ENCODE measurements around the gene CATSPER2. TPM values are rescaled to one million over a fixed set of nuclear protein-coding genes. Genes with fewer than 3 reads are reported as not detected.
"Not testable (repeated sequence)": the region's sequence is repeated elsewhere in the genome, so short reads cannot be mapped to it uniquely, and the experiment has no call there.

Gene CATSPER2
- total RNA-seq, result 3.3 TPM
- long read RNA-seq, result 0 reads

- DNase-seq, result no peak
- Histone ChIP-seq H3K4me1 (no peaks in the 10 kb centered on the region), H3K27me3 (no peaks in the 10 kb centered on the region), H3K36me3 (no peaks in the 10 kb centered on the region), H3K4me3 (no peak within 1 kb of the TSS), H3K9me3 (no peaks in the 10 kb centered on the region), H3K27ac (no peak within 1 kb of the TSS)
- ATAC-seq, result peak; percentile 55
- intact Hi-C loops (cut with DNase I), result no loop called here
- no peak for TF ChIP-seq CTCF (IDR thresholded peaks at IDR 0.05)
Measured at GRCh38 chr15:43648649-43649429, at the start of gene CATSPER2. Gene CATSPER2 (minus strand): TSS chr15:43648844. CDS start chr15:43648061, 783 bp downstream.

DNA sequence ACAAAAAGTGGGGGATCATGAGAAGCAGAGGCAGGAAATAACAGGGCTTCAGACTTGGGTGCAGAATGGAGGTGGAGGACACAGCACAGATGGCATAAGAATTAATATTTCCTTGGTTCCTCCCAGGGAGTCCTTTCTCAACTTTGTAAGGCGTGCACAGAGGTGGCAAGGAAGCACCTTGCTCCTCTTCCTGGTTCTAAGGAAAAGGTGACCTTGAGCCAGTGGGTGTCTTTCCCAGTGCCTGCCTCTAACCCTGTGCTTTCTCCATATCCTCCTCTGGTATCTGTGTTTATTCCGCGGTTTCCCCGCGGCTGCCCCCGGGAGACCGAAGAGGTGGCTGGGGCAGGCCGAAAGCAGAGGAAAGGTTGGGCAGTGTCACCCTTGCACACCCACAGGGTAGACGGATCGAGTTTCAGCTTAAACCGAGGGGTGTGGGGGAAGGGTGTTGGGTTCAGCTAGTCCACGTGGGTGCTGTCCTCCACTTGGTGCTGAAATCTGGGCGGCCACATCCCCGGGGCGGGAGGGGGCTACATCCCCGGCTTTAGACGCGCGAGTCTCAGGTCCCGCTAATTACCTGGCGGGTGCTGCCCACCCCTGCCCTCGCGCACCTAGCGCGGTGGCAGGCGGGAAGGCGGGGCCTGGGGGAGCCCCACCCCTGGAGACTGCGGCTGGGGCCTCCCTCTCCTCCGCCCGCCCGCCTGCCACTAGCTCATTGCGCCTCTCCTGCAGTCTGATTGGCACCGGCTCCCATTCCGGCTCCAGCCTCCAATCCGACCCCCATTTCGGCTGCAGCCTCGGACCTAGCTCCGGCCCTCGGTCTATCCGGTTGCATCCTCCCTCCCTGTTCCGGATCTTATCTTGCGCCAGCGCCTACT, 44.7 kb upstream of the CATSPER2 start, which contains the start of gene CKMT1A:
CKMT1A (plus strand) TSS at position 712 of the 875 bp plus-strand sequence. CDS start 192 bp downstream, outside the sequence.
- H3K4me3 ChIP-seq; H3K27ac ChIP-seq; H3K36me3 ChIP-seq; DNase-seq; intact Hi-C loops (cut with DNase I); H3K27me3 ChIP-seq; H3K4me1 ChIP-seq; H3K9me3 ChIP-seq: not testable (repeated sequence)
- peak; percentile 60 for ATAC-seq

- DNase-seq; H3K36me3 ChIP-seq; ATAC-seq; intact Hi-C loops (cut with DNase I); H3K9me3 ChIP-seq; H3K4me1 ChIP-seq; H3K27me3 ChIP-seq; H3K4me3 ChIP-seq; H3K27ac ChIP-seq: not testable (repeated sequence)
Measured at GRCh38 chr15:43692679-43693078, 44.0 kb upstream of the CATSPER2 start.

GRCh38 chr15:43689604-43690301, 41.1 kb upstream of the CATSPER2 start:
- H3K4me1 ChIP-seq; H3K36me3 ChIP-seq; H3K27me3 ChIP-seq; H3K9me3 ChIP-seq; DNase-seq; intact Hi-C loops (cut with DNase I); H3K4me3 ChIP-seq; H3K27ac ChIP-seq: not testable (repeated sequence)
- ATAC-seq, result peak; percentile 99

DNA sequence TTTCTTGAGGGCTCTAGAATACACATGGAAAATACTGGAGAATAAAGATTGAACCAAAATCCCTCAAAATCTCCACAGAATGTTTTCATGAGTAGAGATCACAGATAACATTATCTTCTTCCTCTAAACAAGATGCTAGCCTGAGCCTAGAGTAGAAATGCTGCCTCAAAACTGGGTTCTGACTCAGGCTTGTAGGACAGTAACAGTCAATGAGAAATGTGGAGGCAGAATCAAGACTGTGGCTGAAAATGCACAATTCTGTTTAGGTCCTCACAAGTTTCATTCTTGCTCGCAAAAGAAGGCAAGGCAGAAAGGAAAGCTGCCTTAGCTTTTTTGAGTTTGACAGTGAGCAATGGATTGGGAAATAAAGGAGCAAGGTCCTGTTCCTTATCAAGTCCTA, 25.5 kb upstream of the CATSPER2 start:
- ATAC-seq; H3K36me3 ChIP-seq; DNase-seq; intact Hi-C loops (cut with DNase I); H3K4me3 ChIP-seq; H3K9me3 ChIP-seq; H3K4me1 ChIP-seq; H3K27me3 ChIP-seq; H3K27ac ChIP-seq: not testable (repeated sequence)

DNA sequence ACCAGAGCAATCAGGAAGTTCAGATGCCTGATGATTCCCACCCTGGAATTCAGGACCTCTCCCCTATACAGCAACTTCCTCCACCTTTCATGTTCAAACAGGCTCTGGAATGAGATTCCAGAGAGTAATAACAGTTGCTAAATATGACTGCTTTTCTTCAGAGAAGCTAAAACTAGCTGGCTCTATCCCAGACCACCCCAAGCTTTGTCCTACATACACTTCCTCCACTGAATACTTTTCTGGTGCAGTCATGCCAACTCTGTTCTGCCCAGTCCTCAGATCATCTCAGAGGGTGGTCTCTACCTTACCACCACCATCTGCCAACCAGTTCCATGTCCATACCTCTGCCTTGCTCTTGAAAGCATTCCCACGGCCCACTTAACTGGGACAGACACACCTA, 17.5 kb upstream of the CATSPER2 start:
- intact Hi-C loops (cut with DNase I); H3K27me3 ChIP-seq; ATAC-seq; H3K36me3 ChIP-seq; H3K4me3 ChIP-seq; DNase-seq; H3K4me1 ChIP-seq; H3K9me3 ChIP-seq; H3K27ac ChIP-seq: not testable (repeated sequence)

DNA sequence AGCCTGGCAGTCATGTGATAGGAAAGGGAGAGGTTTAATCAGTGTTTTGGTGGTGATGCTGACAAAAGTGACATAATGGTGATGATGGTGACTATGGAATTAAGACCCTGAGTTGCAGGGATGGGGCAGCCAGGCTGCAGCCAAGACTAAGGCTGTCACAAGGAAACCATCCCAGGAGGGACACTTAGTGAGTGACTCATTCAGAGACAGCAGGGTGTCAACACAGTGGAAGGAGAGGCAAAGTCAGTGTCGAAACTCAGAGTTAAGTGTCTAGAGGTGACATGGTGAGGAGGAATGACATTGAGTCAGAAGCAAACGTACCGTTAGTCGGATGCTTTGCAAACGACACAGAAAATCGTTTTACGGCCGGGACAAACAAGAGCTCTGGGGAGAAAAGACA, 14.7 kb upstream of the CATSPER2 start:
- H3K4me1 ChIP-seq; ATAC-seq; H3K27me3 ChIP-seq; H3K36me3 ChIP-seq; H3K4me3 ChIP-seq; H3K27ac ChIP-seq; DNase-seq; H3K9me3 ChIP-seq; intact Hi-C loops (cut with DNase I): not testable (repeated sequence)

DNA sequence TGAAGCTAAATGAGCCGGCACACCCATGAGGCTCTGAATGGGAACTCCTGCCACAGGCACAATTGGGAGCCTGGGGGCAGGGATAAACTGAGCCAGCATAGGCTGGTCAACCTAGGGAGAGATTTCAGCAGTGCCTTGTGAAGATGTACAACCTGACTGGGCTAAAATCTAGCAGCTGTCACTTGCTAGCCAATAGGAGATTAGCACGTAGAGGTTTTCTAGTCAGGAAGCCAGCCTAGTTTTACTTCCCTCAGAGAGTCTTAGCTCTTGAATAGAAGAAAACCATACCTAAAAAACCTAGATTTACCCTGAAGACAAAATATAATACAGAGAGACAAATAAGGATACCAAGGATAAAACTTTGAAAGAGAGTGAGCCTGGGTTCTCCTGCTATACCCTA, 13.6 kb upstream of the CATSPER2 start:
- intact Hi-C loops (cut with DNase I); ATAC-seq; H3K4me3 ChIP-seq; H3K4me1 ChIP-seq; H3K27ac ChIP-seq; H3K36me3 ChIP-seq; H3K27me3 ChIP-seq; H3K9me3 ChIP-seq; DNase-seq: not testable (repeated sequence)

- H3K4me3 ChIP-seq; DNase-seq; H3K27ac ChIP-seq; ATAC-seq; H3K27me3 ChIP-seq; intact Hi-C loops (cut with DNase I); H3K9me3 ChIP-seq; H3K4me1 ChIP-seq; H3K36me3 ChIP-seq: not testable (repeated sequence)
Measured at GRCh38 chr15:43659727-43660126, 11.1 kb upstream of the CATSPER2 start.

- intact Hi-C loops (cut with DNase I); H3K4me3 ChIP-seq; H3K9me3 ChIP-seq; H3K27ac ChIP-seq; H3K4me1 ChIP-seq; H3K27me3 ChIP-seq; H3K36me3 ChIP-seq; DNase-seq: not testable (repeated sequence)
- ATAC-seq, result peak; percentile 40
Measured at GRCh38 chr15:43649430-43649926, 834 bp upstream of the CATSPER2 start.

DNA sequence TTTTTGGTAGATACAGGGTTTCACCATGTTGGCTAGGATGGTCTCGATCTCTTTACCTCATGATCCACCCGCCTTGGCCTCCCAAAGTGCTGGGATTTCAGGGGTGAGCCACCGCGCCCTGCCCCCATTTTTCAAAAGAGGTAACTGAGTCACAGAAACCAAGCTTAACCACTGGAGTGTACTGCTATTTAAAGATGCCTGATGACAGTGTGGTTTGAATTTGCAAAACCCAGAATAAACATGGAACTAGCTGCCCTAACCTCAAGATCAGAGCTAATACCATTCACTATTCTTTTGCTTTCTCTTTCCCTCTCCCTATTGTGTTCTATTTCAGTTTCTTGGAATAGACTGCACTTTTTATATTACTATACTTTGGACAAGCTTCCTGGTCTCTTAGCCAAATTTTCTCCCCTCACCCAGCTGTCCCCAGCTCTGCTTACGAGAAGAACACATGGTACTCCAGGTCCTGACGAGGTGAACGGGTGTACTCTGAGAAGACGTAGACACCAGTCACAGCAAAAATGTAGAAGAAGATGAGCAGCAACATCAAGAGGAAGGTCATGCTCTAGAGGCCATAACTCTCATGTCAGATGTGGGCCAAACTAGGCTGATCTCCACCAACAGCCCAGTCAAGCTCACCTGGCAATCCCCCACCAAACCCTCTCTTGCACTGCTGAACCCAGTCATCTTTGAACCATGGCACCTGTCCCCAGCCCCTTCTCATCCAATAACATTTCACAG, 10.0 kb downstream of the CATSPER2 start:
- ATAC-seq, result not testable (repeated sequence)

GRCh38 chr15:43626937-43627336, 21.7 kb downstream of the CATSPER2 start:
- H3K27ac ChIP-seq; ATAC-seq; H3K4me1 ChIP-seq; H3K27me3 ChIP-seq; DNase-seq; H3K36me3 ChIP-seq; H3K4me3 ChIP-seq; H3K9me3 ChIP-seq; intact Hi-C loops (cut with DNase I): not testable (repeated sequence)

More for the DNA sequence above, 10.0 kb downstream of the CATSPER2 start:
- H3K27ac ChIP-seq; H3K36me3 ChIP-seq; H3K9me3 ChIP-seq; intact Hi-C loops (cut with DNase I); DNase-seq; H3K4me3 ChIP-seq; H3K4me1 ChIP-seq; H3K27me3 ChIP-seq: not testable (repeated sequence)

Data from upper lobe of right lung (tissue), 1 donor.